Measurements from ENCODE around the gene PRLH. TPM values are rescaled to one million over a fixed set of nuclear protein-coding genes. Genes with fewer than 3 reads are reported as not detected.

PRLH gene
- polyA plus RNA-seq, 3 donors from 2014 or later, result not detected

GRCh38 chr2:237564526-237565131 is 1.7 kb upstream of the PRLH start:
- DNase-seq, result no peak
- Mint-ChIP-seq H3K4me3 (no peak overlapping the region), H3K9me3 (peaks cover 0 to 1% (median 0%) of the 10 kb centered on the region in 6 donors), H3K36me3 (no peaks in the 10 kb centered on the region), H3K4me1 (no peaks in the 10 kb centered on the region), H3K27ac (no peak overlapping the region), H3K27me3 (ENCODE audit: low read depth in 3 of 3) (peaks cover 2 to 6% (median 3%) of the 10 kb centered on the region in 3 donors)

GRCh38 chr2:237565974-237566373 is 400 bp upstream of the PRLH start:
- Mint-ChIP-seq H3K4me1 (no peaks in the 10 kb centered on the region), H3K27me3 (ENCODE audit: low read depth in 3 of 3) (peaks cover 0 to 6% (median 3%) of the 10 kb centered on the region in 3 donors), H3K36me3 (no peaks in the 10 kb centered on the region), H3K9me3 (peaks cover 0 to 1% (median 0%) of the 10 kb centered on the region in 6 donors), H3K4me3 (no peak overlapping the region), H3K27ac (no peak overlapping the region)
- DNase-seq, result no peak

GRCh38 chr2:237567276-237568029 is 1.1 kb downstream of the PRLH start:
- Mint-ChIP-seq H3K4me3 (no peak overlapping the region), H3K36me3 (no peaks in the 10 kb centered on the region), H3K9me3 (peaks cover 0 to 1% (median 0%) of the 10 kb centered on the region in 6 donors), H3K27ac (no peak overlapping the region), H3K4me1 (peaks cover 0 to 2% of the 10 kb centered on the region in 2 donors), H3K27me3 (ENCODE audit: low read depth in 3 of 3) (peaks cover 0 to 6% (median 3%) of the 10 kb centered on the region in 3 donors)
- no peak for DNase-seq

GRCh38 chr2:237568121-237568660 is 1.8 kb downstream of the PRLH start:
- no peak overlapping the region for H3K27ac Mint-ChIP-seq
- peaks cover 0 to 2% of the 10 kb centered on the region in 2 donors for H3K4me1 Mint-ChIP-seq
- H3K9me3 Mint-ChIP-seq, result peaks cover 0 to 1% (median 0%) of the 10 kb centered on the region in 6 donors
- no peak for DNase-seq
- peaks cover 0 to 6% (median 4%) of the 10 kb centered on the region in 3 donors for H3K27me3 Mint-ChIP-seq (ENCODE audit: low read depth in 3 of 3)
- H3K36me3 Mint-ChIP-seq, result no peaks in the 10 kb centered on the region
- H3K4me3 Mint-ChIP-seq, result no peak overlapping the region

GRCh38 chr2:237569041-237569440 is 2.7 kb downstream of the PRLH start:
- DNase-seq, result no peak
- peaks cover 0 to 2% of the 10 kb centered on the region in 2 donors for H3K4me1 Mint-ChIP-seq
- H3K9me3 Mint-ChIP-seq, result no peaks in the 10 kb centered on the region
- no peak overlapping the region for H3K27ac Mint-ChIP-seq
- no peaks in the 10 kb centered on the region for H3K36me3 Mint-ChIP-seq
- no peak overlapping the region for H3K4me3 Mint-ChIP-seq
- H3K27me3 Mint-ChIP-seq (ENCODE audit: low read depth in 3 of 3), result peaks cover 0 to 6% (median 4%) of the 10 kb centered on the region in 3 donors

GRCh38 chr2:237569896-237570295 is 3.5 kb downstream of the PRLH start:
- Mint-ChIP-seq H3K4me3 (no peak overlapping the region), H3K9me3 (no peaks in the 10 kb centered on the region), H3K4me1 (peaks cover 0 to 2% of the 10 kb centered on the region in 2 donors), H3K27me3 (ENCODE audit: low read depth in 3 of 3) (peaks cover 1 to 3% (median 2%) of the 10 kb centered on the region in 3 donors), H3K36me3 (no peaks in the 10 kb centered on the region), H3K27ac (no peak overlapping the region)
- DNase-seq, result no peak

- Mint-ChIP-seq H3K9me3 (no peaks in the 10 kb centered on the region), H3K4me3 (no peak overlapping the region), H3K4me1 (peaks cover 0 to 2% of the 10 kb centered on the region in 2 donors), H3K27me3 (ENCODE audit: low read depth in 3 of 3) (peaks cover 1 to 3% (median 2%) of the 10 kb centered on the region in 3 donors), H3K27ac (no peak overlapping the region), H3K36me3 (no peaks in the 10 kb centered on the region)
- no peak for DNase-seq
Observed at GRCh38 chr2:237570776-237571335, 4.5 kb downstream of the PRLH start.

- Mint-ChIP-seq H3K27ac (no peak overlapping the region), H3K9me3 (no peaks in the 10 kb centered on the region), H3K36me3 (no peaks in the 10 kb centered on the region), H3K27me3 (ENCODE audit: low read depth in 3 of 3) (peaks cover 1 to 3% (median 2%) of the 10 kb centered on the region in 3 donors), H3K4me1 (peaks cover 0 to 2% of the 10 kb centered on the region in 2 donors), H3K4me3 (no peak overlapping the region)
- no peak for DNase-seq
Observed at GRCh38 chr2:237571551-237571950, 5.2 kb downstream of the PRLH start.

- Mint-ChIP-seq H3K36me3 (no peaks in the 10 kb centered on the region), H3K9me3 (no peaks in the 10 kb centered on the region), H3K27me3 (ENCODE audit: low read depth in 3 of 3) (peaks cover 1 to 3% (median 2%) of the 10 kb centered on the region in 3 donors), H3K4me1 (peaks cover 0 to 2% of the 10 kb centered on the region in 2 donors), H3K27ac (no peak overlapping the region), H3K4me3 (no peak overlapping the region)
- peak; percentile 75 to 77 (median 75) for DNase-seq
Observed at GRCh38 chr2:237572021-237572741, 5.8 kb downstream of the PRLH start.

- no peak for DNase-seq
- H3K27ac Mint-ChIP-seq, result no peak overlapping the region
- peaks cover 1 to 3% (median 2%) of the 10 kb centered on the region in 3 donors for H3K27me3 Mint-ChIP-seq (ENCODE audit: low read depth in 3 of 3)
- peaks cover 0 to 2% of the 10 kb centered on the region in 2 donors for H3K4me1 Mint-ChIP-seq
- H3K9me3 Mint-ChIP-seq, result no peaks in the 10 kb centered on the region
- no peaks in the 10 kb centered on the region for H3K36me3 Mint-ChIP-seq
- H3K4me3 Mint-ChIP-seq, result no peak overlapping the region
Observed at GRCh38 chr2:237572742-237573101, 6.3 kb downstream of the PRLH start.

GRCh38 chr2:237573721-237574415 is 7.5 kb downstream of the PRLH start:
- Mint-ChIP-seq H3K27me3 (ENCODE audit: low read depth in 3 of 3) (peaks cover 0 to 3% (median 1%) of the 10 kb centered on the region in 3 donors), H3K27ac (no peak overlapping the region), H3K4me1 (peaks cover 0 to 2% of the 10 kb centered on the region in 2 donors), H3K9me3 (no peaks in the 10 kb centered on the region), H3K4me3 (no peak overlapping the region), H3K36me3 (no peaks in the 10 kb centered on the region)
- DNase-seq, result no peak

- Mint-ChIP-seq H3K4me3 (peak overlapping the region in 1 of 5 donors; percentile 1), H3K9me3 (no peaks in the 10 kb centered on the region)
Observed at GRCh38 chr2:237574467-237574866, 8.1 kb downstream of the PRLH start.

More at GRCh38 chr2:237574467-237574866, 8.1 kb downstream of the PRLH start:
- Mint-ChIP-seq H3K4me1 (peaks cover 0 to 2% of the 10 kb centered on the region in 2 donors), H3K36me3 (no peaks in the 10 kb centered on the region), H3K27me3 (ENCODE audit: low read depth in 3 of 3) (peaks cover 0 to 3% (median 1%) of the 10 kb centered on the region in 3 donors), H3K27ac (no peak overlapping the region)
- no peak for DNase-seq
